Panc1 (cell line): Measurements from ENCODE around the gene SLITRK1.

Source experiments
- TCF7L2 ChIP-seq: IDR thresholded peaks from 2 replicates; pipeline ENCODE4 v1.6.1; 2011; ENCODE audit warnings: mild to moderate bottlenecking, low read depth, low read length, inconsistent platforms
- TF ChIP-seq, protein P1 (sequence below): fragments of 450-650 bp; IDR thresholded peaks from 2 replicates; pipeline ENCODE4 v1.5.1; 2017; ENCODE audit warnings: mild to moderate bottlenecking

DNA sequence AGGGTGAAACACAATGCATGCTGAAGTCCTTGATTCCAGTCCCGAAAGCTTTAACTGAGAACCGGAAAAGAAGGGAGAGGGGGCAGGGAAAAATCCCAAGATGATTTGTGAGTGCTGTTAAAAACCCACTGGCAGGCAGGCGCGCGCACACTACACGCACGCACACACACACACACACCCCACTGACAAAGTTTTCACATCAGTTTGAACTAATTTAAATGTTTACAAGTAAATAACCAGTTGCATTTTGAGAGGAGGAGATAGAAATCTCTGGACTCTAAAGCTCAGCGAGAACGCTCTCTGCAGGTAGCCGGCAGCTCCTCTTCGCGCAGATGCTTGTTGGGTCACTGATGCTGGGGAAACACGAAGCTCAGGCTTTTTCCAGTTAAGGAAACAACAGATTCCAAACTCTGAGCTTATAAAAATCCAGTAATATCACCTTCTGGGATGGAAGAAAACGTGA, 818 bp upstream of the SLITRK1 start:
- TF ChIP-seq TCF7L2 = no peak
- TF ChIP-seq, protein P1, sequence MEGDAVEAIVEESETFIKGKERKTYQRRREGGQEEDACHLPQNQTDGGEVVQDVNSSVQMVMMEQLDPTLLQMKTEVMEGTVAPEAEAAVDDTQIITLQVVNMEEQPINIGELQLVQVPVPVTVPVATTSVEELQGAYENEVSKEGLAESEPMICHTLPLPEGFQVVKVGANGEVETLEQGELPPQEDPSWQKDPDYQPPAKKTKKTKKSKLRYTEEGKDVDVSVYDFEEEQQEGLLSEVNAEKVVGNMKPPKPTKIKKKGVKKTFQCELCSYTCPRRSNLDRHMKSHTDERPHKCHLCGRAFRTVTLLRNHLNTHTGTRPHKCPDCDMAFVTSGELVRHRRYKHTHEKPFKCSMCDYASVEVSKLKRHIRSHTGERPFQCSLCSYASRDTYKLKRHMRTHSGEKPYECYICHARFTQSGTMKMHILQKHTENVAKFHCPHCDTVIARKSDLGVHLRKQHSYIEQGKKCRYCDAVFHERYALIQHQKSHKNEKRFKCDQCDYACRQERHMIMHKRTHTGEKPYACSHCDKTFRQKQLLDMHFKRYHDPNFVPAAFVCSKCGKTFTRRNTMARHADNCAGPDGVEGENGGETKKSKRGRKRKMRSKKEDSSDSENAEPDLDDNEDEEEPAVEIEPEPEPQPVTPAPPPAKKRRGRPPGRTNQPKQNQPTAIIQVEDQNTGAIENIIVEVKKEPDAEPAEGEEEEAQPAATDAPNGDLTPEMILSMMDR = no peak
